SK-N-SH (cell line): ENCODE measurements around the gene CLTCL1. TPM values are rescaled to one million over a fixed set of nuclear protein-coding genes. Genes with fewer than 3 reads are reported as not detected.

ENCODE experiments used
- CTCF ChIA-PET: fragments of 300-600, 350-600 bp; formaldehyde crosslinking; extraction: SDS; loops from one replicate; lab custom pipeline; 2021; lab: Yijun Ruan, JAX
- POLR2A ChIA-PET: fragments of 350-600 bp; sonication (Branson Sonifier 250); formaldehyde crosslinking; extraction: SDS; loops from one replicate; lab custom pipeline; 2020; ENCODE audit warnings: antibody characterized with exemption, inconsistent platforms; lab: Yijun Ruan, JAX
- DNase-seq: peaks from one replicate; pipeline ENCODE4 v3.0.0; 2012
- H2AFZ ChIP-seq: fragments of 200-600 bp; sonication (generic); 2 replicates; pipeline ENCODE4 v1.8.1; 2016; ENCODE audit warnings: antibody characterized with exemption, mild to moderate bottlenecking, low read depth
- H3F3A ChIP-seq: fragments of 200-600 bp; sonication (generic); replicated peaks from 2 replicates; pipeline ENCODE3; 2016; ENCODE audit warnings: antibody characterized with exemption, mild to moderate bottlenecking; ENCODE audit not compliant: insufficient read depth
- H3K27ac ChIP-seq, 2 experiments: fragments of 200-500 bp in 1 of 2; fragments of 200-600 bp in 1 of 2; sonication (Bioruptor generic) in 1 of 2; sonication (generic), shearing (Covaris generic) in 1 of 2; 2 replicates each; pipeline versions ENCODE4 v1.5.1 to v1.6.1; 2014 to 2016; ENCODE audit warnings: low read depth in 2 of 2, inconsistent platforms in 1 of 2, low read length in 1 of 2, mild to moderate bottlenecking in 1 of 2, mixed read lengths in 1 of 2
- H3K27me3 ChIP-seq: fragments of 200-600 bp; sonication (generic), shearing (Covaris generic); 2 replicates; pipeline ENCODE4 v1.6.1; 2016; ENCODE audit warnings: mixed run types; ENCODE audit not compliant: insufficient read depth
- H3K36me3 ChIP-seq, 2 experiments: fragments of 200-500 bp in 1 of 2; fragments of 200-600 bp in 1 of 2; sonication (Bioruptor generic) in 1 of 2; sonication (generic) in 1 of 2; replicated peaks in 1 of 2; 2 replicates each; pipeline versions ENCODE3 to v1.5.1; 2014 to 2016; ENCODE audit warnings: low read length in 1 of 2, mild to moderate bottlenecking in 1 of 2; ENCODE audit not compliant: insufficient read depth in 2 of 2, control insufficient read depth in 1 of 2
- H3K4me1 ChIP-seq, 2 experiments: fragments of 200-500 bp in 1 of 2; fragments of 200-600 bp in 1 of 2; sonication (Bioruptor generic) in 1 of 2; sonication (generic), shearing (Covaris generic) in 1 of 2; 2 replicates each; pipeline versions ENCODE4 v1.5.1 to v1.6.1; 2014 to 2016; ENCODE audit warnings: low read depth in 1 of 2, low read length in 1 of 2, mixed run types in 1 of 2; ENCODE audit not compliant: insufficient read depth in 2 of 2, control insufficient read depth in 1 of 2
- H3K4me2 ChIP-seq: fragments of 200-600 bp; sonication (generic), shearing (Covaris generic); 2 replicates; pipeline ENCODE4 v1.6.1; 2017; ENCODE audit warnings: mixed run types
- H3K4me3 ChIP-seq, 2 experiments: fragments of 200-500 bp in 1 of 2; fragments of 200-600 bp in 1 of 2; sonication (Bioruptor generic) in 1 of 2; sonication (generic), shearing (Covaris generic) in 1 of 2; 2 replicates each; pipeline versions ENCODE4 v1.5.1 to v1.8.1; 2014 to 2016; ENCODE audit warnings: low read depth in 2 of 2, inconsistent platforms in 1 of 2, low read length in 1 of 2, mild to moderate bottlenecking in 1 of 2, mixed read lengths in 1 of 2, moderate library complexity in 1 of 2
- H3K79me2 ChIP-seq: fragments of 200-600 bp; sonication (generic); 2 replicates; pipeline ENCODE4 v1.8.1; 2017; ENCODE audit warnings: mild to moderate bottlenecking; ENCODE audit not compliant: insufficient read depth
- H3K9ac ChIP-seq: fragments of 200-600 bp; sonication (generic); 2 replicates; pipeline ENCODE4 v1.6.1; 2017; ENCODE audit warnings: mixed run types
- H3K9me2 ChIP-seq: fragments of 200-600 bp; sonication (generic); 2 replicates; pipeline ENCODE4 v1.6.1; 2017; ENCODE audit warnings: mixed run types
- H3K9me3 ChIP-seq: fragments of 200-600 bp; sonication (generic); 2 replicates; pipeline ENCODE4 v1.6.1; 2017; ENCODE audit warnings: mixed run types, mild to moderate bottlenecking, moderate library complexity
- H4K20me1 ChIP-seq: fragments of 200-600 bp; sonication (generic); 2 replicates; pipeline ENCODE4 v1.6.1; 2017; ENCODE audit warnings: mild to moderate bottlenecking, mixed run types; ENCODE audit not compliant: insufficient read depth
- GABPA ChIP-seq: IDR thresholded peaks from 2 replicates; pipeline ENCODE4 v1.4.0; 2012; ENCODE audit warnings: low read depth, mild to moderate bottlenecking
- GATA2 ChIP-seq: sonication (generic); formaldehyde crosslinking; IDR thresholded peaks from 2 replicates; pipeline ENCODE4 v1.5.0; 2020; ENCODE audit warnings: mild to moderate bottlenecking, missing genetic modification reagents
- JUND ChIP-seq: IDR thresholded peaks from 2 replicates; pipeline ENCODE4 v1.4.0; 2012
- MEF2A ChIP-seq: IDR thresholded peaks from 2 replicates; pipeline ENCODE4 v1.4.0; 2012; ENCODE audit warnings: low read depth, borderline replicate concordance
- MXI1 ChIP-seq: IDR thresholded peaks from 2 replicates; pipeline ENCODE4 v1.6.1; 2012; ENCODE audit warnings: mild to moderate bottlenecking, low read depth, low read length, improper control_type of control experiment
- NRF1 ChIP-seq: IDR thresholded peaks from 2 replicates; pipeline ENCODE4 v1.6.1; 2012; ENCODE audit warnings: low read depth, mild to moderate bottlenecking, low read length
- POLR2AphosphoS5 ChIP-seq: IDR thresholded peaks from 2 replicates; pipeline ENCODE4 v1.6.1; 2012; ENCODE audit warnings: low read depth, low read length
- TCF12 ChIP-seq: IDR thresholded peaks from 2 replicates; pipeline ENCODE4 v1.4.0; 2012
- TEAD4 ChIP-seq: IDR thresholded peaks from 2 replicates; pipeline ENCODE4 v1.4.0; 2012; ENCODE audit warnings: mild to moderate bottlenecking, borderline replicate concordance; ENCODE audit not compliant: insufficient read depth
- YY1 ChIP-seq: IDR thresholded peaks from 2 replicates; pipeline ENCODE4 v1.4.0; 2012; ENCODE audit warnings: low read depth, mild to moderate bottlenecking
- WGBS: methylation state at CpG from one replicate; pipeline ENCODE4 v1.1.6; 2017; ENCODE audit warnings: low lambda C conversion rate; 5-methylcytosine and 5-hydroxymethylcytosine counted together
- polyA plus RNA-seq, 3 experiments: library from polyadenylated mRNA; depleted of rRNA; stranded (reverse); fragments of >200 nt; gene quantifications; 2 replicates each; pipeline ENCODE4 v1.2.3, GENCODE V29; 2012
- TF ChIP-seq, protein P1 (sequence below): IDR thresholded peaks from 2 replicates; pipeline ENCODE4; 2012
- TF ChIP-seq, protein P2 (sequence below): IDR thresholded peaks from 2 replicates; pipeline ENCODE4 v1.4.0; 2012; ENCODE audit warnings: low read depth, borderline replicate concordance
- TF ChIP-seq, protein P3 (sequence below): IDR thresholded peaks from 2 replicates; pipeline ENCODE4 v1.4.0; 2012; ENCODE audit warnings: low read depth
- TF ChIP-seq, protein P4 (sequence below): IDR thresholded peaks from 2 replicates; pipeline ENCODE4 v1.4.0; 2012; ENCODE audit warnings: low read depth, borderline replicate concordance
- TF ChIP-seq, protein P5 (sequence below): fragments of 200-600 bp; sonication (generic); IDR thresholded peaks from 2 replicates; pipeline ENCODE4 v1.6.1; 2017; ENCODE audit warnings: antibody characterized with exemption, mild to moderate bottlenecking, moderate library complexity
- TF ChIP-seq, protein P6 (sequence below): fragments of 150-350 bp; IDR thresholded peaks from 2 replicates; pipeline ENCODE4 v1.6.1; 2017; ENCODE audit warnings: antibody characterized with exemption, low read length, low read depth, borderline replicate concordance

Gene CLTCL1
- polyA plus RNA-seq, 1 of the 3 experiments (the other 2 are of a cell fraction), result 6.7 TPM

DNA sequence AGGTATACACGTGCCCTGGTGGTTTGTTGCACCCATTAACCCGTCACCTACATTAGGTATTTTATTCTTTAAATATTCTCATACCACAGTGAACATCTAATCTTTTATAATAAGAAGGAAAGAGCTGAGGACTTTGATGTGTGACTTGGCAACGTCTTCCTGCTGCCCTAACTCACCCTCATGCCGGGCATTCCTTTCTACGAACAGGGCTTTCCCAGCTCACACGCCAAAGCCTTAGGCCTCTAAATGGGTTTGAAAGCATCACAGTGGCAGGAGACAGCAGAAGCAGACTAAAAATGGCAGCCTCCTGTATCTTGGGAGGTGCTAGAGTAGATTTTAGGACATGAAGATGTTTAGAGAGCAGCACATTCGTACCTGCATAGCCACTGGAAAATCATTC, 52.6 kb downstream of the CLTCL1 start:
- POLR2A ChIA-PET, result no interaction called here
- no peak for DNase-seq
- Histone ChIP-seq H4K20me1 (no peaks in the 10 kb centered on the region), H3K9me3 (no peaks in the 10 kb centered on the region), H3K27me3 (no peaks in the 10 kb centered on the region), H3F3A (no peaks in the 10 kb centered on the region), H3K4me1 (no peaks in the 10 kb centered on the region), H3K79me2 (no peaks in the 10 kb centered on the region), H3K27ac (no peak overlapping the region), H3K9ac (no peak overlapping the region), H2AFZ (no peak overlapping the region), H3K4me2 (no peak overlapping the region), H3K36me3 (peaks cover 8 to 16% of the 10 kb centered on the region in 2 experiments), H3K4me3 (no peak overlapping the region), H3K9me2 (no peaks in the 10 kb centered on the region)
- TF ChIP-seq, protein P1, sequence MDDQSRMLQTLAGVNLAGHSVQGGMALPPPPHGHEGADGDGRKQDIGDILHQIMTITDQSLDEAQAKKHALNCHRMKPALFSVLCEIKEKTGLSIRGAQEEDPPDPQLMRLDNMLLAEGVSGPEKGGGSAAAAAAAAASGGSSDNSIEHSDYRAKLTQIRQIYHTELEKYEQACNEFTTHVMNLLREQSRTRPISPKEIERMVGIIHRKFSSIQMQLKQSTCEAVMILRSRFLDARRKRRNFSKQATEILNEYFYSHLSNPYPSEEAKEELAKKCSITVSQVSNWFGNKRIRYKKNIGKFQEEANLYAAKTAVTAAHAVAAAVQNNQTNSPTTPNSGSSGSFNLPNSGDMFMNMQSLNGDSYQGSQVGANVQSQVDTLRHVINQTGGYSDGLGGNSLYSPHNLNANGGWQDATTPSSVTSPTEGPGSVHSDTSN, result no peak
- TF ChIP-seq MXI1 (no peak), TEAD4 (no peak), GATA2 (no peak), POLR2AphosphoS5 (no peak), YY1 (no peak), GABPA (no peak), NRF1 (no peak), JUND (no peak), TCF12 (no peak), MEF2A (no peak)
- TF ChIP-seq, protein P2, sequence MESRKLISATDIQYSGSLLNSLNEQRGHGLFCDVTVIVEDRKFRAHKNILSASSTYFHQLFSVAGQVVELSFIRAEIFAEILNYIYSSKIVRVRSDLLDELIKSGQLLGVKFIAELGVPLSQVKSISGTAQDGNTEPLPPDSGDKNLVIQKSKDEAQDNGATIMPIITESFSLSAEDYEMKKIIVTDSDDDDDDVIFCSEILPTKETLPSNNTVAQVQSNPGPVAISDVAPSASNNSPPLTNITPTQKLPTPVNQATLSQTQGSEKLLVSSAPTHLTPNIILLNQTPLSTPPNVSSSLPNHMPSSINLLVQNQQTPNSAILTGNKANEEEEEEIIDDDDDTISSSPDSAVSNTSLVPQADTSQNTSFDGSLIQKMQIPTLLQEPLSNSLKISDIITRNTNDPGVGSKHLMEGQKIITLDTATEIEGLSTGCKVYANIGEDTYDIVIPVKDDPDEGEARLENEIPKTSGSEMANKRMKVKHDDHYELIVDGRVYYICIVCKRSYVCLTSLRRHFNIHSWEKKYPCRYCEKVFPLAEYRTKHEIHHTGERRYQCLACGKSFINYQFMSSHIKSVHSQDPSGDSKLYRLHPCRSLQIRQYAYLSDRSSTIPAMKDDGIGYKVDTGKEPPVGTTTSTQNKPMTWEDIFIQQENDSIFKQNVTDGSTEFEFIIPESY, result no peak
- TF ChIP-seq, protein P3, sequence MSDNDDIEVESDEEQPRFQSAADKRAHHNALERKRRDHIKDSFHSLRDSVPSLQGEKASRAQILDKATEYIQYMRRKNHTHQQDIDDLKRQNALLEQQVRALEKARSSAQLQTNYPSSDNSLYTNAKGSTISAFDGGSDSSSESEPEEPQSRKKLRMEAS, result no peak
- TF ChIP-seq, protein P4, sequence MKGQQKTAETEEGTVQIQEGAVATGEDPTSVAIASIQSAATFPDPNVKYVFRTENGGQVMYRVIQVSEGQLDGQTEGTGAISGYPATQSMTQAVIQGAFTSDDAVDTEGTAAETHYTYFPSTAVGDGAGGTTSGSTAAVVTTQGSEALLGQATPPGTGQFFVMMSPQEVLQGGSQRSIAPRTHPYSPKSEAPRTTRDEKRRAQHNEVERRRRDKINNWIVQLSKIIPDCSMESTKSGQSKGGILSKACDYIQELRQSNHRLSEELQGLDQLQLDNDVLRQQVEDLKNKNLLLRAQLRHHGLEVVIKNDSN, result no peak
- TF ChIP-seq, protein P5, sequence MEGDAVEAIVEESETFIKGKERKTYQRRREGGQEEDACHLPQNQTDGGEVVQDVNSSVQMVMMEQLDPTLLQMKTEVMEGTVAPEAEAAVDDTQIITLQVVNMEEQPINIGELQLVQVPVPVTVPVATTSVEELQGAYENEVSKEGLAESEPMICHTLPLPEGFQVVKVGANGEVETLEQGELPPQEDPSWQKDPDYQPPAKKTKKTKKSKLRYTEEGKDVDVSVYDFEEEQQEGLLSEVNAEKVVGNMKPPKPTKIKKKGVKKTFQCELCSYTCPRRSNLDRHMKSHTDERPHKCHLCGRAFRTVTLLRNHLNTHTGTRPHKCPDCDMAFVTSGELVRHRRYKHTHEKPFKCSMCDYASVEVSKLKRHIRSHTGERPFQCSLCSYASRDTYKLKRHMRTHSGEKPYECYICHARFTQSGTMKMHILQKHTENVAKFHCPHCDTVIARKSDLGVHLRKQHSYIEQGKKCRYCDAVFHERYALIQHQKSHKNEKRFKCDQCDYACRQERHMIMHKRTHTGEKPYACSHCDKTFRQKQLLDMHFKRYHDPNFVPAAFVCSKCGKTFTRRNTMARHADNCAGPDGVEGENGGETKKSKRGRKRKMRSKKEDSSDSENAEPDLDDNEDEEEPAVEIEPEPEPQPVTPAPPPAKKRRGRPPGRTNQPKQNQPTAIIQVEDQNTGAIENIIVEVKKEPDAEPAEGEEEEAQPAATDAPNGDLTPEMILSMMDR, result no peak
- TF ChIP-seq, protein P6, sequence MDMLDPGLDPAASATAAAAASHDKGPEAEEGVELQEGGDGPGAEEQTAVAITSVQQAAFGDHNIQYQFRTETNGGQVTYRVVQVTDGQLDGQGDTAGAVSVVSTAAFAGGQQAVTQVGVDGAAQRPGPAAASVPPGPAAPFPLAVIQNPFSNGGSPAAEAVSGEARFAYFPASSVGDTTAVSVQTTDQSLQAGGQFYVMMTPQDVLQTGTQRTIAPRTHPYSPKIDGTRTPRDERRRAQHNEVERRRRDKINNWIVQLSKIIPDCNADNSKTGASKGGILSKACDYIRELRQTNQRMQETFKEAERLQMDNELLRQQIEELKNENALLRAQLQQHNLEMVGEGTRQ, result no peak
- 90% methylated on average over 7 of the region's 7 CpGs for WGBS
- CTCF ChIA-PET, result no interaction called here
